Non-pigmented ciliary epithelial cell (primary cell): Measurements from ENCODE around the gene IPCEF1.
"Not testable (repeated sequence)": the region's sequence is repeated elsewhere in the genome, so short reads cannot be mapped to it uniquely, and the experiment has no call there.

Experiments
- DNase-seq: peaks from one replicate; pipeline ENCODE4 v3.0.0-alpha.2; 2010; ENCODE audit warnings: low read depth

Gene IPCEF1

DNA sequence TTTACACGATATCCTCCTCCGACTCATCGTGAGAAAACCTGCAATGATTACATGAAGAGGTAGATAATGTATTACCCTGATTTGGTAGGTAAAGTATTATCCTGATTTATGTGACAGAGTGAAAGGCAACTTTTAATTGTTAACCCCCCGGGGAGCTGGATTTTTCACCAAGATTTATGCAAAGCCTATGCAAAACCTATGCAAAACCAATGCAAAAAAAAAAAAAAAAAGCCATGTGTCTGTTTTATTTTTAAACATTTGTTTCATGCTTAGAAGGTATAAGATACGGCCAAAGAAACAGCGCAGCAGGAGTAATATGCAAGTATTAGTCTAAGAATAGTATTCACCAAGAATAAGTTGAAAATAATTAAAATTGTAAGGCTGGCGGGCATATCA is 109.9 kb downstream of the IPCEF1 start:
- DNase-seq = no peak

DNA sequence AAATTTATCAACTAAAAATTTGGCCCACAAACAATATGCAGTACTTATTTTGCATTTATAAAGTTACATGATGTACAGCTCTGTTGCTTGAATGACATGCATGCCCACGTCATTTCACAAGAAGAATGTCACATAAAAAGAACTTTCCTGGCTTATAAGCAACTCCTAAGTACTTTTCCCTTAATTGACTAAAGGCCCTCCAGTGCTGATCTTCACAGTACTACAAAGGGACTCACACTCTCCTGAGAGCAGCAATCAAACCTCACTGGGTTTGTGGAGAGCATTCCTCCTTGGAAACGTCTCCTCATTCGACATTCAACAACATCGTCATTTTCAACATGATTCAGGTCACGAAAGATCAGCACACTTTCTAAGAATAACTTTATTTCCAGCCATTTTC is 111.1 kb downstream of the IPCEF1 start:
- DNase-seq = no peak

DNA sequence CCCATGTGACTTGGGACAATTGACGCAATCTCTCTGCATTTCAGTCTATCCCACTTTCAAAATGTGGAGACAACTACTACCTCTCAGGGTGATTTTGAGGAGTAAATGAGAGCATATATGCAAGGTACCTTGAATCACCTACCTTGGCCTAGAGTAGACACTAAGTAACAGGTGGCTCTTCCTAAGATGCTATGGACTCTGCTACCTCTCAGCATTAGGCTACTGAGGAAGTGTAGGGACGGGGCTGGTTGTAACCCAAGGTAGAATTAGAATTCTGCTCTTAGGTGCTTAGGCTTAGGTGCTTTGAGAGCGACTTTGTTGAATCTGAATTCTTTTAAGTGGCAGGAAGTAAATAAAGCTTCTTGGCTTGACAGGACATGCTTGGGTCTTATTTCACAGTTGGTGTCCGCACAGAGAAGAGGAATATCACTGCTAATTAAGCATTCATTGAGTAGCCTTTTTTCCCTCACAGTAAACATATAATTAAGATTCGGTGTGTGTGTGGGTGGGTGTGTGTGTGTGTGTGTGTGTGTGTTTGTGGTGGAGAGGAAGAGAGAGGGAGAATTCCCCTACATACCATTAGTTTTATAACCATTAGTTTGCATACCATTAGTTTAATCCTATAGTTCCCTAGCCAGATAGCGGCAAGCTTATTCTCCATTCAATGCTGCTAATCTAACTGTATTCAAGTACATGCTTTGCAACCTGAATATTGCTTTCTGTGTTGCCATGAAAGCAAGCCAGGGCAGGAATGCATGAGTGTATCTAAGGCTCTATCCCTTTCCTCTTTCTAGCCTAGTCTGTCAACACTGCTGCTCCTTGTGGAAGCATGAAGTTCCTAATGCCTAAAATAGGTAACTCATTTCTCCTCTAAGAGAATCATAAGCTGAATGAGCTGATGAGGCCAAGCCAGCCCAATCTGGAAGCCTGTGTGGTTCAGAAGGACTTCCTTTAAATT is 112.5 kb downstream of the IPCEF1 start:
- DNase-seq = no peak

DNA sequence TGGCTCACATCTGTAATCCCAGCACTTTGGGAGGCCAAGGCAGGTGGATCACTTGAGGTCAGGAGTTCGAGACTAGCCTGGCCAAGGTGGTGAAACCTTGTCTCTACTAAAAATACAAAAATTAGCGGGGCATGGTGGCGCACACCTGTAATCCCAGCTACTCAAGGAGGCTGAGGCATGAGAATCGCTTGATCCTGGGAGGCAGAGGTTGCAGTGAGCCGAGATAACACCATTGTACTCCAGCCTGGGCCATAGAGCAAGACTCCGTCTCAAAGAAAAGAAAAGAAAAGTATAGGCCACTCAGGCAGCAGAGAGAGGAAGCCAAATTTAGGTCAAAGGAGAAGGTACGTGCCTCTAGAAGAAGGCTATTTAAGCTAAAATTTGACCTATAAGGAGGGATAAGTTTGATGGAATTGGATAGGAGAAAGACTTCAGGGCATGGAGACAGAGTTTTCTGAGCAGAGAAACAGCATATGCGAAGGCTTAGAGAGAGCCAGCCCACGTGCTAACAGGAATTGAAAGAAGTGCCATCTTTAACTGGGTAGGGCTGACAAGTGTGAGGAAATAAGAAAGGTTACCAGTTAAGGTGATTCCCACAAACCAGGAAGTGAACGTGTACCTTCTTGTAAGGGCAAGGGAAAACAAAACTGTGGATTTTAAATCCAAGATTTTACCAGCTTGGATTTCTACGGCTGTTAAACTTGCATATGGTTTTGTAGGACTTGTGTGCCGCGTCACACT is 113.8 kb downstream of the IPCEF1 start:
- no peak for DNase-seq

GRCh38 chr6:154241581-154241980 is 115.0 kb downstream of the IPCEF1 start:
- no peak for DNase-seq

DNA sequence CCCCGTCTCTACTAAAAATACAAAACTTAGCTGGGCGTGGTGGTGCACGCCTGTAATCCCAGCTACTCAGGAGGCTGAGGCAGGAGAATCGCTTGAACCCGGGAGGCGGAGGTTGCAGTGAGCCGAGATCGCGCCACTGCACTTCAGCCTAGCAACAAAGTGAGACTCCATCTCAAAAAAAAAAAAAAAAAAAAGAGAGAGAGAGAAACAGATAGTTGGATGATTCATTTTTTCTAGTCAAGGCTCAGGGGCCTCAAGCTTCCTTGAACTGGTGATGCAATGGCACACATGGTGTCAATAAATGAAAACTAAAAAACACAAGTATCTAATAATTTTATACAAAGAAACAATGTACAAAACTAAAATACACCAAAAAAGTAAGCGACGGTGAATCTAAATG is 115.5 kb downstream of the IPCEF1 start:
- DNase-seq = not testable (repeated sequence)

- DNase-seq = no peak
Observed at GRCh38 chr6:154239392-154239791, 117.2 kb downstream of the IPCEF1 start.

GRCh38 chr6:154238831-154239230 is 117.8 kb downstream of the IPCEF1 start:
- no peak for DNase-seq

DNA sequence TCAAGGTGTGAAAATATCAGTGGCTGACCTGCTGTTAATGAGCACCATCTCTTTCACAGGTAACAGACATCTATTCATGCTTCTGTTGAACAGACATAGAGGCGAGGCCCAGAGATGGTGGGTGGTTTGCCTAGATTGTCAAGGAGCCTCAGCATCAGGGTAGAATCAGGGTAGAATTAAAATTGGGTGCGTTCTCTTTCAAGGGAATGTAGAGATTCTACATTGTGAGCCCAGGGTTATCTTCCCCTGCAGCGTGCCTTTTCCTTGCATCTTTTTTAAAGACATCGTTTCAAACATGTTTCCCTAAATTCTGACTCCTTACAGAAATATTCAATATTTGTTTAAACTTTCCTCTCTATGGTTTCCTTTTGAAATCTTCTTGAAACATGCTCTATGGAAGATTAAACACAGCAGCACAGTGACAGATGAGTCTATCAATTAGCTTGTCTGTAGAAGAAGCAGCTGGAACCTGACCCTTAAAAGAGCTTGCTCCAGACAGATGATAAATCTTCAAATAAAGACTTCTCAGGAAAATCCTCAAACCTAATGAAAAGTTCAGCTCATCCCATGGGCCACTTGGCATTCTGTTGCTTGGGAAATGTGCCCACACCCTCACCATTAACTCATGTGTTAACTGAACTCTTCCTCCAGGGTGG is 119.8 kb downstream of the IPCEF1 start:
- no peak for DNase-seq

DNA sequence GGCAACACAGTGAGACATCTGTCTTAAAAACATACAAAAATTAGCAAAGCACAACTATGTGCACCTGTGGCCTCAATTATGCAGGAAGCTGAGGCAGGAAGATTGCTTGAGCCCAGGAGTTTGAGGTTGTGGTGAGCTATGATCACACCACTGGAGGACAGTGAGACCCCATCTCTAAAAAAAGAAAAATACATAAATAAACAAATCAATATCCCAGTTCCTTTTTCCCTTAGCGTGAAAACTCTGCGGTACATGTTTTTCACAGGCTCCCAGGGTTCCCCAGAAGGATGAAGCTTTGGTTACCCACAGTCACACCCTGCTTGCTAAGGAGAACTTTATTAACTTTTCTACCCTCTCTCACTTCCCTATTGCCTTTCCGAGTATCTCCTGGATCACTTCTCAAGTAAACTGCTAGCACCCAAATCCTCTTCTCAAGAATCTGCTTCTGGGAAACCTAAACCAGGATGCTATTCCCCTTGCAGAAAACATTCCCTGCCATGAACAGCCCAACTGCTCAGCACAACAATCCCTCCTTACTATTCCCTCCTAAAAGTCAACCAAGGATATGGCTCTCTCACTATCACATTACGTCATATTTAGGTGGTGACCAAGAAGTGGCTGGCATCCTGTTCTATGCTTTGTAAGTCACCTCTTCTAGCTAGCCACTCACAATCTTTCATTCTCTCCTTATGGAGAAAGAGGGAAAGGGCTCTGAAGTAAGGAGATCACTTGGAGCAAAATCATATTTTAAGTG is 122.4 kb downstream of the IPCEF1 start:
- no peak for DNase-seq

DNA sequence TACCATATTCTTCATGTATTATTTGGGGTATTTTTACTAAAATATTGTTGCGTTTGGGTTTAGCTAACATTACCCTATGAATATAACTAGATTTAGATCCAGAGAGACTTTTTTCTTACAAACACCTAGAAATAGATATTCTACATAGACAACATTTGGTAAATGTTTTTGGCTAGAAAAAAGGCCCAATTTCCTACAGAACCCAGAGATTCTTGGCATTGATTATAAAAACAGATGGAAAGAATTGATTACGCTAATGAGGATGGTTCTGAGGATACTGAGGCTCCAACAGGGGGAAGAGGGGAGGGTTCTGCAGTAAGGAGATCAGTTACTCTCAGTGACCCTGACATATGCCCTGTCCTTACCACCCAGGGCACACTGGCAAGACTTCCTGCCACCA is 123.2 kb downstream of the IPCEF1 start:
- DNase-seq = no peak

DNA sequence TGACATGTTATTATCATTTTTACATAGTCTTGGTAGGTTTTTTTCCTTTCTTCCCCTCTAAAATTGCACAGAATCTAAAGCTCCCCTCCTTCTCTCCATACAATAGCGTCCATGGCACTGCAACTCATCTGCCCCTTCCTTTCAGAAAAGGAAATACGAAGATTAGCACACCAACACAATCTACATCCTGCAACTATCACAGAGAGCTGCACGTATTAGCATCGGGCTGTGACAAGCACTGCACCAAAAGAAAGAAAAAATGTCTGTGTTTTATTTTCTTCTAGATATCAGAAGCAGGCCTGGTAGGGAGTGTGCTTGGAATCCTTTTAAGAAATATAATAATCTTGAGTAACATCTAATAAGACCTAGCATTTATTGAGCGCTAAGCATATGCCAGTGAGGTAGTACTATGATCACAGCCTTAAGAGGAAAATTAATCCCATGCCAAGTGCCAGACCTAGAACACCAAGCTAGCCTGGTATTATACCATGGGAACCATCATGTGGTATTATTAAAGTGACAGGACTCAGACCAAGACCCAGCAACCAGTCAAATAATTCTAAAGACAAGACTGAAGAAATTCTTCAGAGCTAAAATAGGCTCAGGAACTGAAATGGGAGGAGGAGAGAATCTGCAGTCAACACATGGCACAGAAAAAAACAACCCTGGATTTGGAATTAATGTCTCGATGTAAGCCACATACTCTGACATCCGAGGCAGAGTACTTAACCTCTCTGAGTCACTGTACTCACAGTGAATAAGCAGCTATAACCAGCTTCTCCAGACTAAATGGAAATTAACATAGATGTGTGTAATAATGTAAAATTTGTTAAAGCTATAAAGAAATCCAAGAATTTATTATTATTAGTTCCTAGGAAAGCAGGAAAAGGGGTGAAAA is 124.3 kb downstream of the IPCEF1 start:
- no peak for DNase-seq

GRCh38 chr6:154230910-154231595 is 125.5 kb downstream of the IPCEF1 start:
- DNase-seq = no peak

DNA sequence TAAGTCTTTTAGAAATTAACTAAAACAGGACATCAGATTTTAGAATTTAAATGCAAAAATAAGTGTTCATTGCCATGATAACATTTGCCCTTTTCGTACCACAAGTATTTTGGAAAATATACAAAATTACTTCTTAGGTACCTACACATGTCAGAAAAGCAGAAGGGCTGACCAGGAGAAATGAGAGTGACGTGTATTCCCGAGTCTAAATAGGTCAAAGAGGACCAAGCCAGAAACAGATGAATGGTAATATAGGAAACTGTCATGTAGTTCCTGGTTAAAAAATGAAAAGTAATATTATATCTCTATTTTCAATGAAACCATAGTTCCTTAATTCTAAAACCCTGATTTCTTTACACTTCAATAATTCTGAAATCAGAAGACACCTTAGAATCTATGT is 126.2 kb downstream of the IPCEF1 start:
- no peak for DNase-seq

DNA sequence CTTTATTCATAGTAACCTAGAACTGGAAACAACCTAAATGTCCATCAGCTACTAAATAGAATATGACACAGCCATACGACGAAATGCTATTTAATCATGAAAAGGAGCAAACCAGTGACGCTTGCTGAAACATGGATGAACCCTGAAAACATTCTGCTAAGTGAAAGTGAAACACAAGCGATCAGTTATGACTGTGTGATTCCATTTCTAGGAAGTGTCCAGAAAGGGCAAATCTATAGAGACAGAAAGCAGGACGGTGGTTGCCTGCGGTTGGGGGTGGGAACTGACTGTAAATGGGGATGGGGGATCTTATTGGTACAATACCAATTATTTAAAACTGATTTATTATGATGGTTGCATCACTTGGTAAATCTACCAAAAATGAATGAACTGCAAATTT is 126.8 kb downstream of the IPCEF1 start:
- no peak for DNase-seq

- DNase-seq = no peak
Observed at GRCh38 chr6:154228521-154228905, 128.1 kb downstream of the IPCEF1 start.

- DNase-seq = no peak
Observed at GRCh38 chr6:154227862-154228520, 128.6 kb downstream of the IPCEF1 start.

DNA sequence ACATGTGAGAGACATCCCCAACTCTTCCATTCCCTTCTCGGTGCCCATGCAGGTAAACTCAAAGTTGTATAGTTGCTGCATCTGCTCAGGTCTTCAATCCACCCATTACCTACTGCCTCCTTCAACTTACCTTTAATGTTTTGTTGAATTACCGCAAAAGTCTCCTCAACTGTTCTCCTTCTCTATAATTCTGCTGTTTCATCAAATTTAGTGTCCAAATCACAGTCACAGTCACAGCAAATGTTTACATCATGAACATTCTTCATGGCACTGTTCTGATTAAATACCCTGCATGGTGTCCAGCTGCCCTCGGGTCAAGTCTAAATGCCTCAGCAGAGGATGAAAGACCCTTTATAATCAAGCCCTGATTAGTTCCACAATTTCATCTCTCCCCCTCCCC is 130.1 kb downstream of the IPCEF1 start:
- DNase-seq = no peak

GRCh38 chr6:154223296-154223695 is 133.3 kb downstream of the IPCEF1 start:
- no peak for DNase-seq

DNA sequence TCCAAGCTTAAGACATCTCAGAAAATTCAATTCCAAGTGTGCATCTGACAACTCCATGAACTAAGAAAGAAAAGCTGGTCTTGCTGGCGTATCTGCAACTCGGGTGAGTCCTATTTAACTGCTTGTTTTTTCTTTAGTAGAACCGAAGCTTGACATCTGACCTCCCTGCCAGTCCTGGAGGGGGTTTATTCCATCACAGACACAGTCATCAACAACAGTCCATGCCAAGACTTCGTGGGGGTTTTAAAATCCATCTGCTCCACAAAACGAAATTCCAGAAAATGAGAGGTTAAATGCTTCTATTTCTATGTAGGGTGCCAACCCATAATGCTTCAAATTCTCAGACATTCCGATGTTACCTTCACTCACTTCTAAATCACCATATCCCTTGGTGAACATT is 133.9 kb downstream of the IPCEF1 start:
- no peak for DNase-seq
